ENCODE results near the gene AGO4. TPM values are rescaled to one million over a fixed set of nuclear protein-coding genes. Genes with fewer than 3 reads are reported as not detected.

Gene AGO4
- total and polyA plus RNA-seq, 8 donors = 2.9 to 38.6 (median 8.9) TPM

DNA sequence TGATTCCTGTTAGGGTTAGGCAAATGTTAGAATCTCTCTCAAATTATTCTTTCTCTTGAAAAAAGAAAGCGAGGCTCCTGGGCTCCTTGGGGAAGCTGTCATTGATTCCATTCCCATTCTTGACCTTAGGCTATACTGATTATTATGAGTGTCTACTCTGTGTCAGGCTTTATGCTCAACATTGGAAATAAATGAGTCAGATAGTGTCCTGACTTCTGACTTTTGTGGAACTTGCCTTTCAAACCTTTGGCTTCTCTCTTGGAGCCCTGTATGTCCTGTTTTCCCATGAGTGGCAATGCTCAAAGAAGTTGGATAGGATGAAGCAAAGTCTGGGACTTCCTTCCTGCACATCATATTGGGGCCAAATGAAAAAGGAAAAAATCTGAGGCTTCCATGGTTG, 86.8 kb downstream of the AGO4 start:
- Histone ChIP-seq H3K4me1 (no peaks in the 10 kb centered on the region), H3K36me3 (peaks cover 56 to 99% (median 96%) of the 10 kb centered on the region in 4 donors), H3K27ac (no peak overlapping the region), H3K4me3 (no peak overlapping the region), H3K9me3 (no peaks in the 10 kb centered on the region), H3K27me3 (no peaks in the 10 kb centered on the region)
- 93 to 97% (median 95%) methylated on average over 1 of the region's 1 CpG for WGBS, 5 donors
- TF ChIP-seq CTCF (IDR thresholded peaks at IDR 0.05) (no peak), POLR2AphosphoS5 (IDR thresholded peaks at IDR 0.05) (no peak), EP300 (IDR thresholded peaks at IDR 0.05) (no peak), POLR2A (IDR thresholded peaks at IDR 0.05) (no peak)
- intact Hi-C loops (cut with DNase I; ENCODE audit: low total_unique reads) = no loop called here
- DNase-seq = no peak

- H3K27me3 ChIP-seq = no peaks in the 10 kb centered on the region
- intact Hi-C loops (cut with DNase I; ENCODE audit: low total_unique reads) = no loop called here
- H3K36me3 ChIP-seq = peaks cover 31 to 98% (median 93%) of the 10 kb centered on the region in 4 donors
These were observed 92.1 kb downstream of the AGO4 start for GRCh38 chr1:35899941-35900340.

DNA sequence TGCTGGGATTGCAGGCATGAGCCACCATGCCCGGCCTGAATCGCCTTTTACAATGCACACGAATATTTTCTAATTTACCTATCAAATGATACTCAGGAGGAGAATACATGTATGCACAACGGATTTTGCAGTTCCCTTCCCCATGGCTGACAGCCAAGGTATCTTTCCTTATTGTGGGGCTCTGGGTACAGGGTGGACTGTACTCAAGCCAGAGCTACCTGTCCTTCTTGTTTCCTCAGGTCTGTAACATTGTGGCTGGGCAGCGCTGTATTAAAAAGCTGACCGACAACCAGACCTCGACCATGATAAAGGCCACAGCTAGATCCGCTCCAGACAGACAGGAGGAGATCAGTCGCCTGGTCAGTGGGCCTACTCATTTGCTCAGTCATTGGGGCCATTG, 93.4 kb downstream of the AGO4 start:
- intact Hi-C loops (cut with DNase I; ENCODE audit: low total_unique reads) = no loop called here
- TF ChIP-seq EP300 (IDR thresholded peaks at IDR 0.05) = no peak
- TF ChIP-seq CTCF (IDR thresholded peaks at IDR 0.05) = no peak
- no peak for TF ChIP-seq POLR2AphosphoS5 (IDR thresholded peaks at IDR 0.05)
- no peak for TF ChIP-seq POLR2A (IDR thresholded peaks at IDR 0.05)
- peaks cover 27 to 98% (median 91%) of the 10 kb centered on the region in 4 donors for H3K36me3 ChIP-seq
- H3K27ac ChIP-seq = no peak overlapping the region
- no peaks in the 10 kb centered on the region for H3K9me3 ChIP-seq
- no peak for DNase-seq
- H3K27me3 ChIP-seq = no peaks in the 10 kb centered on the region
- no peak overlapping the region for H3K4me3 ChIP-seq
- WGBS, 5 donors = 93 to 96% (median 96%) methylated on average over 9 of the region's 9 CpGs
- H3K4me1 ChIP-seq = no peaks in the 10 kb centered on the region

More at GRCh38 chr1:35899941-35900340, 92.1 kb downstream of the AGO4 start:
- H3K4me3 ChIP-seq = no peak overlapping the region
- H3K27ac ChIP-seq = no peak overlapping the region
- H3K9me3 ChIP-seq = no peaks in the 10 kb centered on the region
- DNase-seq = no peak
- no peak for TF ChIP-seq POLR2AphosphoS5 (IDR thresholded peaks at IDR 0.05)
- TF ChIP-seq POLR2A (IDR thresholded peaks at IDR 0.05) = no peak
- TF ChIP-seq CTCF (IDR thresholded peaks at IDR 0.05) = no peak
- no peak for TF ChIP-seq EP300 (IDR thresholded peaks at IDR 0.05)
- H3K4me1 ChIP-seq = no peaks in the 10 kb centered on the region

DNA sequence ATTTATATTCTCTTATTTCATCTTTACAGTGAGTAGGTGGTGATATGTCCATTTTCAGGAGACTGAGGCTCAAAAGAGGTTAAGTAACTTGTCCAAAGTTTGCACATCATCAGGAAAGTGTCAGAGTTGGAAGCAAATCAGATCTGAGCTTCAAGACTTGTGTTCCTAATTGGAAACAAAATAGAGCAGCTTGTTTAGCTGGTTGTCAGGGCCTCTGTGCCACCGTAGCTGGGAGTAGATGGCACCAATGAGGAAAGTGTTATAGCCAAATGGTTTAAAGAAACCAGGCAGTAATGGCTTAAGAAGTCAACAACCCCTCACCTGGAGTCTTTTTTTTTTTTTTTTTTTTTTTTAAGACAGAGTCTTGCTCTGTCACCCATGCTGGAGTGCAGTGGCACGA, 94.9 kb downstream of the AGO4 start:
- no peaks in the 10 kb centered on the region for H3K4me1 ChIP-seq
- TF ChIP-seq EP300 (IDR thresholded peaks at IDR 0.05) (no peak), CTCF (IDR thresholded peaks at IDR 0.05) (no peak), POLR2A (IDR thresholded peaks at IDR 0.05) (no peak), POLR2AphosphoS5 (IDR thresholded peaks at IDR 0.05) (no peak)
- no peak overlapping the region for H3K27ac ChIP-seq
- WGBS, 5 donors = 90 to 100% (median 97%) methylated on average over 2 of the region's 2 CpGs
- H3K36me3 ChIP-seq = peaks cover 27 to 98% (median 91%) of the 10 kb centered on the region in 4 donors
- DNase-seq = no peak
- no peak overlapping the region for H3K4me3 ChIP-seq
- intact Hi-C loops (cut with DNase I; ENCODE audit: low total_unique reads) = no loop called here
- no peaks in the 10 kb centered on the region for H3K27me3 ChIP-seq
- H3K9me3 ChIP-seq = no peaks in the 10 kb centered on the region

Other genes starting within 250 kb of the AGO4 start
- 10 to 100 TPM in 1 of 5 donors, 1 to 10 TPM in 2, not detected in 2; 1.8 to 44.3 (median 7.0) TPM for gene TFAP2E, start 234.7 kb upstream of the AGO4 start, total RNA-seq
- 1 to 10 TPM in 1 of 3 donors, under 1 TPM in 1, not detected in 1; 0.37 to 1.3 TPM for gene TFAP2E, start 234.7 kb upstream of the AGO4 start, polyA plus RNA-seq
- gene PSMB2, start 166.5 kb upstream of the AGO4 start, total RNA-seq = 10 to 100 TPM; 11.1 to 42.3 (median 28.4) TPM
- 10 to 100 TPM; 34.1 to 43.9 (median 41.1) TPM for gene PSMB2, start 166.5 kb upstream of the AGO4 start, polyA plus RNA-seq
- 10 to 100 TPM in 2 of 5 donors, 1 to 10 TPM in 3; 1.4 to 40.8 (median 6.4) TPM for gene C1orf216, start 89.1 kb upstream of the AGO4 start, total RNA-seq
- 1 to 10 TPM; 4.0 to 7.6 (median 4.3) TPM for gene C1orf216, start 89.1 kb upstream of the AGO4 start, polyA plus RNA-seq
- 10 to 100 TPM in 1 of 5 donors, 1 to 10 TPM in 3, under 1 TPM in 1; under 0.01 to 10.7 (median 7.8) TPM for gene CLSPN, start 38.0 kb upstream of the AGO4 start, total RNA-seq
- gene CLSPN, start 38.0 kb upstream of the AGO4 start, polyA plus RNA-seq = 1 to 10 TPM in 1 of 3 donors, under 1 TPM in 1, not detected in 1; 0.28 to 2.0 TPM
- 10 to 100 TPM in 4 of 5 donors, 1 to 10 TPM in 1; 8.0 to 20.3 (median 12.3) TPM for gene AGO1, start 75.2 kb downstream of the AGO4 start, total RNA-seq
- 1 to 10 TPM; 2.2 to 3.7 (median 3.4) TPM for gene AGO1, start 75.2 kb downstream of the AGO4 start, polyA plus RNA-seq
- 10 to 100 TPM; 11.9 to 33.8 (median 13.9) TPM for gene AGO3, start 123.1 kb downstream of the AGO4 start, total RNA-seq
- gene AGO3, start 123.1 kb downstream of the AGO4 start, polyA plus RNA-seq = 1 to 10 TPM; 1.9 to 2.3 (median 2.2) TPM